Sigmoid colon (tissue), 4 donors: ENCODE measurements around the gene WNT10A.

Experiments
- EP300 ChIP-seq, 4 donors: sonication (generic); formaldehyde crosslinking; IDR thresholded peaks; one replicate each; pipeline ENCODE4 v1.6.1; 2017; ENCODE audit warnings: antibody characterized with exemption in 4 of 4
- POLR2A ChIP-seq, 2 donors: fragments of 450-650 bp; IDR thresholded peaks; one replicate each; pipeline ENCODE4 v1.6.1; 2016; ENCODE audit warnings: antibody characterized with exemption in 2 of 2, mild to moderate bottlenecking in 2 of 2, moderate library complexity in 2 of 2
- POLR2AphosphoS5 ChIP-seq, 4 donors: sonication (generic); formaldehyde crosslinking; IDR thresholded peaks; one replicate each; pipeline ENCODE4 v1.6.1; 2017; ENCODE audit warnings: antibody characterized with exemption in 4 of 4
- TF ChIP-seq, protein P1 (sequence below), 4 experiments: fragments of 450-650 bp in 3 of 4; fragments of 200-600 bp in 1 of 4; IDR thresholded peaks; one replicate each; pipeline ENCODE4 v1.5.1; 2016 to 2019; ENCODE audit warnings: antibody characterized with exemption in 4 of 4, mild to moderate bottlenecking in 3 of 4, moderate library complexity in 2 of 4

GRCh38 chr2:218857371-218858137 lies 23.1 kb upstream of the WNT10A start:
- no peak for TF ChIP-seq POLR2A (IDR thresholded peaks at IDR 0.05)
- TF ChIP-seq, protein P1, sequence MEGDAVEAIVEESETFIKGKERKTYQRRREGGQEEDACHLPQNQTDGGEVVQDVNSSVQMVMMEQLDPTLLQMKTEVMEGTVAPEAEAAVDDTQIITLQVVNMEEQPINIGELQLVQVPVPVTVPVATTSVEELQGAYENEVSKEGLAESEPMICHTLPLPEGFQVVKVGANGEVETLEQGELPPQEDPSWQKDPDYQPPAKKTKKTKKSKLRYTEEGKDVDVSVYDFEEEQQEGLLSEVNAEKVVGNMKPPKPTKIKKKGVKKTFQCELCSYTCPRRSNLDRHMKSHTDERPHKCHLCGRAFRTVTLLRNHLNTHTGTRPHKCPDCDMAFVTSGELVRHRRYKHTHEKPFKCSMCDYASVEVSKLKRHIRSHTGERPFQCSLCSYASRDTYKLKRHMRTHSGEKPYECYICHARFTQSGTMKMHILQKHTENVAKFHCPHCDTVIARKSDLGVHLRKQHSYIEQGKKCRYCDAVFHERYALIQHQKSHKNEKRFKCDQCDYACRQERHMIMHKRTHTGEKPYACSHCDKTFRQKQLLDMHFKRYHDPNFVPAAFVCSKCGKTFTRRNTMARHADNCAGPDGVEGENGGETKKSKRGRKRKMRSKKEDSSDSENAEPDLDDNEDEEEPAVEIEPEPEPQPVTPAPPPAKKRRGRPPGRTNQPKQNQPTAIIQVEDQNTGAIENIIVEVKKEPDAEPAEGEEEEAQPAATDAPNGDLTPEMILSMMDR (IDR thresholded peaks at IDR 0.05), result no peak
- TF ChIP-seq POLR2AphosphoS5 (IDR thresholded peaks at IDR 0.05), result no peak
- no peak for TF ChIP-seq EP300 (IDR thresholded peaks at IDR 0.05)
